Activated CD4-positive, alpha-beta memory T cell treated with anti-CD3 and anti-CD28 coated beads, Interleukin-2, amount 10 ng/mL, durations not matched to agents 7 days and 5 days (primary cell): ENCODE data around the gene TNKS2. TPM values are rescaled to one million over a fixed set of nuclear protein-coding genes. Genes with fewer than 3 reads are reported as not detected.
"Not testable (repeated sequence)": the region's sequence is repeated elsewhere in the genome, so short reads cannot be mapped to it uniquely, and the experiment has no call there.

Source experiments
- CTCF ChIA-PET: fragments of 350-600 bp; sonication (Branson Sonifier 250); formaldehyde crosslinking; loops from one replicate; lab custom pipeline; 2021; ENCODE audit warnings: antibody characterized with exemption, inconsistent platforms; lab: Charles Lee
- POLR2A ChIA-PET: fragments of 350-600 bp; sonication (Branson Sonifier 250); formaldehyde crosslinking; loops from one replicate; lab custom pipeline; 2021; ENCODE audit warnings: antibody characterized with exemption; lab: Charles Lee
- DNase-seq: peaks from one replicate; pipeline ENCODE4 v3.0.0-alpha.2; 2020
- H3K27ac Mint-ChIP-seq: one replicate; pipeline ENCODE4 v1.8.0; 2021; ENCODE audit warnings: mild to moderate bottlenecking, mixed read lengths
- H3K27me3 Mint-ChIP-seq: one replicate; pipeline ENCODE4 v1.8.0; 2021; ENCODE audit warnings: mixed read lengths
- H3K36me3 Mint-ChIP-seq: one replicate; pipeline ENCODE4 v1.8.0; 2021; ENCODE audit warnings: low read depth, mixed read lengths
- H3K4me1 Mint-ChIP-seq: one replicate; pipeline ENCODE4 v1.8.0; 2021; ENCODE audit warnings: mixed read lengths
- H3K4me3 Mint-ChIP-seq: one replicate; pipeline ENCODE4 v1.8.0; 2021; ENCODE audit warnings: mild to moderate bottlenecking, mixed read lengths
- H3K9me3 Mint-ChIP-seq: one replicate; pipeline ENCODE4 v1.8.0; 2021; ENCODE audit warnings: mixed read lengths
- total RNA-seq, 2 experiments: library from RNA; stranded (reverse); gene quantifications; one replicate each; pipeline ENCODE4 v1.2.3, GENCODE V29; 2021

The TNKS2 gene
- 10 to 100 TPM; 39.1 to 39.4 TPM for total RNA-seq

GRCh38 chr10:91797874-91798648 is at the start of gene TNKS2:
TSS of gene TNKS2 (plus strand) at chr10:91798426. CDS start at chr10:91798691, 265 bp downstream.
- Mint-ChIP-seq H3K9me3 (no peaks in the 10 kb centered on the region), H3K27ac (peak within 1 kb of the TSS; percentile 95), H3K27me3 (no peaks in the 10 kb centered on the region), H3K36me3 (peaks cover 38% of the 10 kb centered on the region), H3K4me3 (peak within 1 kb of the TSS; percentile 95), H3K4me1 (peaks cover 50% of the 10 kb centered on the region)
- DNase-seq = peak; percentile 93
- ChIA-PET POLR2A (interaction anchor here (0.7 to 3.0 kb wide), 20 partner anchors 10 to 892 kb away, joined by 3 to 36 read pairs (median 4); partner anchors contain the start of genes BTAF1, CPEB3, FGFBP3 and MARCHF5), CTCF (interaction anchor here (0.9 to 1.4 kb wide), 2 partner anchors 110 to 124 kb away, joined by 3 to 8 read pairs; partner anchors contain the start of gene FGFBP3)

GRCh38 chr10:91749592-91749991 is 48.6 kb upstream of the TNKS2 start:
- POLR2A ChIA-PET, H3K36me3 Mint-ChIP-seq, H3K27ac Mint-ChIP-seq, H3K9me3 Mint-ChIP-seq, DNase-seq, H3K4me3 Mint-ChIP-seq, CTCF ChIA-PET, H3K4me1 Mint-ChIP-seq: not testable (repeated sequence)
- peaks cover 15% of the 10 kb centered on the region for H3K27me3 Mint-ChIP-seq

- ChIA-PET POLR2A (no interaction called here), CTCF (interaction anchor here (0.7 to 0.9 kb wide), 2 partner anchors 60 to 153 kb away, joined by 3 read pairs; partner anchors contain the start of gene FGFBP3)
- Mint-ChIP-seq H3K36me3 (no peaks in the 10 kb centered on the region), H3K4me1 (no peaks in the 10 kb centered on the region), H3K4me3 (no peak overlapping the region), H3K27ac (no peak overlapping the region), H3K9me3 (no peaks in the 10 kb centered on the region), H3K27me3 (peaks cover 33% of the 10 kb centered on the region)
- DNase-seq = no peak
Observed at GRCh38 chr10:91756286-91756685, 41.9 kb upstream of the TNKS2 start.

GRCh38 chr10:91758303-91759146 is 39.7 kb upstream of the TNKS2 start:
- Mint-ChIP-seq H3K36me3 (no peaks in the 10 kb centered on the region), H3K4me3 (no peak overlapping the region), H3K9me3 (no peaks in the 10 kb centered on the region), H3K27me3 (peaks cover 51% of the 10 kb centered on the region), H3K4me1 (no peaks in the 10 kb centered on the region), H3K27ac (no peak overlapping the region)
- no peak for DNase-seq
- ChIA-PET POLR2A (no interaction called here), CTCF (interaction anchor here (1.1 to 2.8 kb wide), 5 partner anchors 38 to 153 kb away, joined by 3 to 28 read pairs (median 9); partner anchors contain the start of gene FGFBP3)

GRCh38 chr10:91759581-91759986 is 38.6 kb upstream of the TNKS2 start:
- no peak overlapping the region for H3K27ac Mint-ChIP-seq
- POLR2A ChIA-PET = interaction anchor here (0.6 to 0.8 kb wide), 2 partner anchors 8 to 37 kb away, joined by 3 read pairs; no protein-coding TSS in a partner anchor
- no peaks in the 10 kb centered on the region for H3K4me1 Mint-ChIP-seq
- peaks cover 53% of the 10 kb centered on the region for H3K27me3 Mint-ChIP-seq
- no peaks in the 10 kb centered on the region for H3K36me3 Mint-ChIP-seq
- CTCF ChIA-PET = interaction anchor here (1.6 to 2.8 kb wide), 4 partner anchors 37 to 152 kb away, joined by 3 to 28 read pairs (median 11); partner anchors contain the start of gene FGFBP3
- H3K4me3 Mint-ChIP-seq = no peak overlapping the region
- no peak for DNase-seq
- no peaks in the 10 kb centered on the region for H3K9me3 Mint-ChIP-seq

- POLR2A ChIA-PET = no interaction called here
- no peak overlapping the region for H3K27ac Mint-ChIP-seq
- no peak for DNase-seq
- H3K9me3 Mint-ChIP-seq = no peaks in the 10 kb centered on the region
- no peak overlapping the region for H3K4me3 Mint-ChIP-seq
- CTCF ChIA-PET = interaction anchor here (1.4 kb wide), 1 partner anchor 151 kb away, joined by 5 read pairs; no protein-coding TSS in a partner anchor
- H3K36me3 Mint-ChIP-seq = no peaks in the 10 kb centered on the region
- no peaks in the 10 kb centered on the region for H3K4me1 Mint-ChIP-seq
- peaks cover 46% of the 10 kb centered on the region for H3K27me3 Mint-ChIP-seq
Observed at GRCh38 chr10:91761721-91762120, 36.5 kb upstream of the TNKS2 start.

- Mint-ChIP-seq H3K27ac (no peak overlapping the region), H3K27me3 (peaks cover 37% of the 10 kb centered on the region), H3K36me3 (no peaks in the 10 kb centered on the region), H3K4me3 (no peak overlapping the region), H3K4me1 (no peaks in the 10 kb centered on the region), H3K9me3 (no peaks in the 10 kb centered on the region)
- ChIA-PET CTCF (no interaction called here), POLR2A (no interaction called here)
- no peak for DNase-seq
Observed at GRCh38 chr10:91762878-91763277, 35.3 kb upstream of the TNKS2 start.

- no peaks in the 10 kb centered on the region for H3K9me3 Mint-ChIP-seq
- CTCF ChIA-PET = interaction anchor here (1.7 kb wide), 1 partner anchor 142 kb away, joined by 3 read pairs; the partner anchor contains the start of gene FGFBP3
- no peaks in the 10 kb centered on the region for H3K36me3 Mint-ChIP-seq
- peaks cover 24% of the 10 kb centered on the region for H3K27me3 Mint-ChIP-seq
- no peak overlapping the region for H3K4me3 Mint-ChIP-seq
- no peaks in the 10 kb centered on the region for H3K4me1 Mint-ChIP-seq
- POLR2A ChIA-PET = interaction anchor here (0.9 kb wide), 1 partner anchor 13 kb away, joined by 3 read pairs; no protein-coding TSS in a partner anchor
- H3K27ac Mint-ChIP-seq = no peak overlapping the region
- DNase-seq = no peak
Observed at GRCh38 chr10:91766676-91767075, 31.6 kb upstream of the TNKS2 start.

- Mint-ChIP-seq H3K27me3 (peaks cover 17% of the 10 kb centered on the region), H3K9me3 (no peaks in the 10 kb centered on the region), H3K27ac (no peak overlapping the region), H3K4me1 (no peaks in the 10 kb centered on the region), H3K36me3 (no peaks in the 10 kb centered on the region), H3K4me3 (no peak overlapping the region)
- ChIA-PET POLR2A (interaction anchor here (0.6 kb wide), 1 partner anchor 9 kb away, joined by 3 read pairs; no protein-coding TSS in a partner anchor), CTCF (no interaction called here)
- no peak for DNase-seq
Observed at GRCh38 chr10:91768123-91768522, 30.1 kb upstream of the TNKS2 start.

- POLR2A ChIA-PET = interaction anchor here (1.6 kb wide), 1 partner anchor 24 kb away, joined by 3 read pairs; no protein-coding TSS in a partner anchor
- Mint-ChIP-seq H3K27me3 (peaks cover 14% of the 10 kb centered on the region), H3K36me3 (no peaks in the 10 kb centered on the region), H3K27ac (no peak overlapping the region), H3K9me3 (no peaks in the 10 kb centered on the region), H3K4me1 (no peaks in the 10 kb centered on the region), H3K4me3 (no peak overlapping the region)
- DNase-seq = no peak
- CTCF ChIA-PET = no interaction called here
Observed at GRCh38 chr10:91771907-91772306, 26.3 kb upstream of the TNKS2 start.

- no peak overlapping the region for H3K4me3 Mint-ChIP-seq
- ChIA-PET CTCF (no interaction called here), POLR2A (no interaction called here)
- no peaks in the 10 kb centered on the region for H3K9me3 Mint-ChIP-seq
- H3K36me3 Mint-ChIP-seq = no peaks in the 10 kb centered on the region
- peaks cover 14% of the 10 kb centered on the region for H3K27me3 Mint-ChIP-seq
- DNase-seq = no peak
- no peak overlapping the region for H3K27ac Mint-ChIP-seq
- H3K4me1 Mint-ChIP-seq = no peaks in the 10 kb centered on the region
Observed at GRCh38 chr10:91772461-91772860, 25.8 kb upstream of the TNKS2 start.

- CTCF ChIA-PET = no interaction called here
- Mint-ChIP-seq H3K4me3 (no peak overlapping the region), H3K27ac (no peak overlapping the region), H3K4me1 (no peaks in the 10 kb centered on the region), H3K36me3 (no peaks in the 10 kb centered on the region), H3K27me3 (peaks cover 14% of the 10 kb centered on the region), H3K9me3 (no peaks in the 10 kb centered on the region)
- POLR2A ChIA-PET = no interaction called here
- no peak for DNase-seq
Observed at GRCh38 chr10:91772869-91773268, 25.4 kb upstream of the TNKS2 start.
